Panc1 (cell line): ENCODE data around the gene AKT1S1.

Experiments used
- CTCF ChIP-seq: fragments of 450-650 bp; IDR thresholded peaks from 2 replicates; pipeline ENCODE4 v1.5.1; 2017; ENCODE audit warnings: mild to moderate bottlenecking
- POLR2AphosphoS5 ChIP-seq: IDR thresholded peaks from 2 replicates; pipeline ENCODE4 v1.6.1; 2012; ENCODE audit warnings: mild to moderate bottlenecking, low read depth, low read length, moderate library complexity
- REST ChIP-seq, 2 experiments: IDR thresholded peaks; 2 replicates each; pipeline ENCODE4 v1.6.1; 2011 to 2012; ENCODE audit warnings: low read depth in 2 of 2, control low read depth in 1 of 2, low read length in 1 of 2, mild to moderate bottlenecking in 1 of 2, moderate library complexity in 1 of 2; ENCODE audit not compliant: insufficient read depth in 1 of 2
- SIN3A ChIP-seq: IDR thresholded peaks from 2 replicates; pipeline ENCODE4 v1.6.1; 2012; ENCODE audit warnings: low read depth, mild to moderate bottlenecking, low read length, moderate library complexity, borderline replicate concordance; ENCODE audit not compliant: insufficient read depth
- TCF7L2 ChIP-seq: IDR thresholded peaks from 2 replicates; pipeline ENCODE4 v1.6.1; 2011; ENCODE audit warnings: mild to moderate bottlenecking, low read depth, low read length, inconsistent platforms

GRCh38 chr19:49831592-49831991 is 45.6 kb downstream of the AKT1S1 start:
- no peak for TF ChIP-seq CTCF
- no peak for TF ChIP-seq SIN3A
- TF ChIP-seq POLR2AphosphoS5: no peak
- TF ChIP-seq REST (IDR thresholded peaks at IDR 0.05; ENCODE audit: insufficient read depth in 1 of 2, low read depth in 2 of 2, low read length in 1 of 2): no peak
- no peak for TF ChIP-seq TCF7L2
